ENCODE data around the gene RARA.

DNA sequence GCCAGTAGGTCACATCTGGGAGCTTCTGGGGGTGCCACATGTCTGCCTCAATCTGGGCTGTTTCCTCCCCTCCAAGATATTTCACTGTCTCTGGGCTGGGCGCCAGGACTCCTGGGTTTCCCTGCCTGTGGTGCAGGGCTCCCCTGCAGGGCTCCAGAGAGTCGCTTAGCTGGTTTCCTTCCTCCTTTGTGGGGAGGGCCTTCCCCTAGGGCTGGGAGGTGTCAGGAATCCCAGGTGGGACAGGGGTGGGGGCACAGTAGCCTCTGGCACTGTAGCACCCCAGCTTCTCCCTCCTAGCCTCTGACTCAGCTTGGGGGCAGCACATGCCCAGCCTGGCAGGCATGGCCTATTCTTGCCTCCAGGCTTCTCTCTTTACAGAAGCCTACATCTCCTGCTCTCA, 2.6 kb downstream of the RARA start:
- TF ChIP-seq, protein P1, sequence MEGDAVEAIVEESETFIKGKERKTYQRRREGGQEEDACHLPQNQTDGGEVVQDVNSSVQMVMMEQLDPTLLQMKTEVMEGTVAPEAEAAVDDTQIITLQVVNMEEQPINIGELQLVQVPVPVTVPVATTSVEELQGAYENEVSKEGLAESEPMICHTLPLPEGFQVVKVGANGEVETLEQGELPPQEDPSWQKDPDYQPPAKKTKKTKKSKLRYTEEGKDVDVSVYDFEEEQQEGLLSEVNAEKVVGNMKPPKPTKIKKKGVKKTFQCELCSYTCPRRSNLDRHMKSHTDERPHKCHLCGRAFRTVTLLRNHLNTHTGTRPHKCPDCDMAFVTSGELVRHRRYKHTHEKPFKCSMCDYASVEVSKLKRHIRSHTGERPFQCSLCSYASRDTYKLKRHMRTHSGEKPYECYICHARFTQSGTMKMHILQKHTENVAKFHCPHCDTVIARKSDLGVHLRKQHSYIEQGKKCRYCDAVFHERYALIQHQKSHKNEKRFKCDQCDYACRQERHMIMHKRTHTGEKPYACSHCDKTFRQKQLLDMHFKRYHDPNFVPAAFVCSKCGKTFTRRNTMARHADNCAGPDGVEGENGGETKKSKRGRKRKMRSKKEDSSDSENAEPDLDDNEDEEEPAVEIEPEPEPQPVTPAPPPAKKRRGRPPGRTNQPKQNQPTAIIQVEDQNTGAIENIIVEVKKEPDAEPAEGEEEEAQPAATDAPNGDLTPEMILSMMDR (conservative IDR thresholded peaks at IDR 0.05; ENCODE audit: low read depth, low read length): no peak
- no peak for TF ChIP-seq POLR2A (IDR thresholded peaks at IDR 0.05; ENCODE audit: low read depth, low read length)
- TF ChIP-seq, protein P2, sequence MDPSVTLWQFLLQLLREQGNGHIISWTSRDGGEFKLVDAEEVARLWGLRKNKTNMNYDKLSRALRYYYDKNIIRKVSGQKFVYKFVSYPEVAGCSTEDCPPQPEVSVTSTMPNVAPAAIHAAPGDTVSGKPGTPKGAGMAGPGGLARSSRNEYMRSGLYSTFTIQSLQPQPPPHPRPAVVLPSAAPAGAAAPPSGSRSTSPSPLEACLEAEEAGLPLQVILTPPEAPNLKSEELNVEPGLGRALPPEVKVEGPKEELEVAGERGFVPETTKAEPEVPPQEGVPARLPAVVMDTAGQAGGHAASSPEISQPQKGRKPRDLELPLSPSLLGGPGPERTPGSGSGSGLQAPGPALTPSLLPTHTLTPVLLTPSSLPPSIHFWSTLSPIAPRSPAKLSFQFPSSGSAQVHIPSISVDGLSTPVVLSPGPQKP (IDR thresholded peaks at IDR 0.05; ENCODE audit: borderline replicate concordance, low read depth, low read length): no peak
- no peak for TF ChIP-seq RAD21 (IDR thresholded peaks at IDR 0.05; ENCODE audit: low read length)
- TF ChIP-seq MXI1 (IDR thresholded peaks at IDR 0.05; ENCODE audit: borderline replicate concordance, low read depth, low read length): no peak
- TF ChIP-seq, protein P3, sequence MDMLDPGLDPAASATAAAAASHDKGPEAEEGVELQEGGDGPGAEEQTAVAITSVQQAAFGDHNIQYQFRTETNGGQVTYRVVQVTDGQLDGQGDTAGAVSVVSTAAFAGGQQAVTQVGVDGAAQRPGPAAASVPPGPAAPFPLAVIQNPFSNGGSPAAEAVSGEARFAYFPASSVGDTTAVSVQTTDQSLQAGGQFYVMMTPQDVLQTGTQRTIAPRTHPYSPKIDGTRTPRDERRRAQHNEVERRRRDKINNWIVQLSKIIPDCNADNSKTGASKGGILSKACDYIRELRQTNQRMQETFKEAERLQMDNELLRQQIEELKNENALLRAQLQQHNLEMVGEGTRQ (IDR thresholded peaks at IDR 0.05; ENCODE audit: low read depth, low read length): no peak
- no peak for TF ChIP-seq NFE2L2 (IDR thresholded peaks at IDR 0.05; ENCODE audit: low read depth, low read length)
- no peak for TF ChIP-seq CEBPB (IDR thresholded peaks at IDR 0.05; ENCODE audit: low read depth, low read length)
- no peak for TF ChIP-seq RCOR1 (IDR thresholded peaks at IDR 0.05; ENCODE audit: insufficient replicate concordance, low read length)
- no peak for TF ChIP-seq MAFK (IDR thresholded peaks at IDR 0.05; ENCODE audit: low read depth, low read length)

Data from IMR-90 (cell line).